Germinal center (tissue), 1 donor: ENCODE results near the gene GLRX5.
"Not testable (repeated sequence)": the region's sequence is repeated elsewhere in the genome, so short reads cannot be mapped to it uniquely, and the experiment has no call there.

Experiments
- DNase-seq: peaks from one replicate; pipeline ENCODE4 v3.0.0; 2012; ENCODE audit warnings: mixed read lengths, low spot score

The GLRX5 gene

DNA sequence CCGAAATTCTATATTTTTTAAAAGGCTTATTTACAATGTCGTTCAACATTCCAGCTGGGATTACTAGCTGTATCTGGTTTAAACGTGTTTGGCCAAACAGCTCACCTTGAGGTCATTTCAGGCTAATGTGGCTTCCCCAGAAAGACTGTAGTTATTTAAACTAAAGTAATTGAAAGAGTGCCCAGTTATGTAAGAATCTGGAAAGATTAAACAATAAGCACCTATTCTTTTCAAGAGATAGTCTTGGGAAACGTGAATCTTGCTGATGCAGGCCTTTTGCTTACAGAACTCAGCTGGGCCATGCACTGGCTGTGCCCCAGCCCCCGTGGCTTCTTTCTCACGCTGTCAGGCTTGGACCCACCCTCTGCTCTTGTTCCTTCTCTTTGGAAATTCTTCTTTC, 24.4 kb downstream of the GLRX5 start:
- no peak for DNase-seq

- DNase-seq = peak; percentile 84
Observed at GRCh38 chr14:95561001-95561412, 26.2 kb downstream of the GLRX5 start.

DNA sequence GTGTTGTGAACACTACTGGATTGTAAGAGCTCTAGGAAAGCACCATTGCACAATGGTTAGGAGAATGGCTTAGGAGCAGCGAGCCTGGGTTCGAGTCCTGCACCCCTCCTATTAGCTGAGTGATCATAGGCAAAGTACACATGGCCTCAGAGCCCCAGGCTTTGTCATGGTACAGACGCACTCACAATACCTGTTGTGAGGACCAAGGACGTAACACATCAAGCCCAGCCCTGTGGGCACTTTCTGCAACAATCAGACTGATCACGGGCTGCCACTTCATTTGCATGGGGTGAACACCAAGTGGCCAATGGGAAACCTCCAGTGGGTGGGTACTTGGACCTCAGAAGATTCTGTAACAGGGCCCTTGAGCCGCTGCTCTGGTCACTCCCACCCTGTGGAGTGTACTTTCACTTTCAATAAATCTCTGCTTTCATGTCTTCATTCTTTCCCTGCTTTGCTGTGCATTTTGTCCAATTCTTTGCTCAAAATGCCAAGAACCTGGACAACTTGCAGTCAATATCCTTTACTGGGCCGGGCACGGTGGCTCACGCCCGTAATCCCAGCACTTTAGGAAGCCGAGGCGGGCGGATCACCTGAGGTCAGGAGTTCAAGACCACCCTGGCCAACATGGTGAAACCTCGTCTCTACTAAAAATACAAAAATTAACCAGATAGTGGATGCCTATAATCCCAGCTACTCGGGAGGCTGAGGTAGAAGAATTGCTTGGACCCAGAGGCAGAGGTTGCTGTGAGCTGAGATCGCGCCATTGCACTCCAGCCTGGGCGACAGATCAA, 28.2 kb downstream of the GLRX5 start:
- no peak for DNase-seq

- DNase-seq = no peak
Observed at GRCh38 chr14:95564060-95564459, 29.2 kb downstream of the GLRX5 start.

DNA sequence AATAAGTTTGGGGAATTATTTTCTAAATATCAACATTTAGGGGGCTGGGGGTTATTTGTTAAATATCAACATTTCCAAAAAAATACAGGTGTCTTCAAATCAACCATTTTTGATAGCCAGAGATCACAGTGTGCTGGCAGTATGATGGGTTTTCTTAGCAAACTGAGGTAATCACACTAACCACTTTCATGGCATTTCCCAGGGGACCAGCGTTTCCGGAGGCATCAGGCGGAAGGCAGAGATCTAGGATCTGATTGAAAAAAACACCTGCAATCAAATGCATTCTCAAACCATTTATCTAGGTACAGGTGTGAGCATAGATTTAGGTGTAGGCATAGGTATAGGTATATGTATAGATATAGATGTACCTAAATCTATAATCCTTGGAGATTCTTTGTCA, 34.6 kb downstream of the GLRX5 start:
- DNase-seq = no peak

- DNase-seq = no peak
Observed at GRCh38 chr14:95573313-95573712, 38.5 kb downstream of the GLRX5 start.

- peak; percentile 26 for DNase-seq
Observed at GRCh38 chr14:95575840-95576473, 41.1 kb downstream of the GLRX5 start.

DNA sequence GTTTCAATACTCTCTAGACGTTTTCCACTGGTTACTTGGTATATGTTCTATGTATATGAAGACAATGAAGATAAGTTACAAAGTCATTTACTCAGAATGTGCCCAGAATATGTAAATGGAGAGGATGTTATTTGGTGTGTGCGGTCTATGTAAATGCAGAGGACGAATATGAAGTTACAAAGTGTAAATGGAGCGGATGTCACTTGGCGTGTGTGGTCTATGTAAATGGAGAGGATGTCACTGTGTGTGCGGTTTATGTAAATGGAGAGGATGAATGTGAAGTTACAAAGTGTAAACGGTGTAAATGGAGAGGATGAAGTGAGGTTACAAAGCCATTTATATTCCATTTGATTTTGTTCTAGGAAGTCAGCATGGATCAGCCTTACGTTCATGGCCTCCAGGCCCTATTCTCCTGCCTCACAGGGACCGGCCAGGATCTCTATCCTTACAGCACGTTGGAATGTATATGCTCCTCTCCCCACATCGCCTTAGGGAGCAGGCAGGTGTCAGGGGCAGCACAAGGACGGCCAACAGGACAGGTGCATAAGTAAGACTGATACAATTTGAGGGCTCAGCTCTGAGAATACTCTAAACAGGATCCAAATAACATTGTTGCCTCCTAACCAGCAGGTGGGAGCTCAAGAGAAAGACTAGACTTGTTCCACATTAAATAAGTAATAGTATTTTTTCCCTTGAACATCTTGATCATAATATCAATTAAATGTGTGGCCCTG, 42.4 kb downstream of the GLRX5 start:
- peak; percentile 72 for DNase-seq

- DNase-seq = no peak
Observed at GRCh38 chr14:95577870-95578269, 43.0 kb downstream of the GLRX5 start.

DNA sequence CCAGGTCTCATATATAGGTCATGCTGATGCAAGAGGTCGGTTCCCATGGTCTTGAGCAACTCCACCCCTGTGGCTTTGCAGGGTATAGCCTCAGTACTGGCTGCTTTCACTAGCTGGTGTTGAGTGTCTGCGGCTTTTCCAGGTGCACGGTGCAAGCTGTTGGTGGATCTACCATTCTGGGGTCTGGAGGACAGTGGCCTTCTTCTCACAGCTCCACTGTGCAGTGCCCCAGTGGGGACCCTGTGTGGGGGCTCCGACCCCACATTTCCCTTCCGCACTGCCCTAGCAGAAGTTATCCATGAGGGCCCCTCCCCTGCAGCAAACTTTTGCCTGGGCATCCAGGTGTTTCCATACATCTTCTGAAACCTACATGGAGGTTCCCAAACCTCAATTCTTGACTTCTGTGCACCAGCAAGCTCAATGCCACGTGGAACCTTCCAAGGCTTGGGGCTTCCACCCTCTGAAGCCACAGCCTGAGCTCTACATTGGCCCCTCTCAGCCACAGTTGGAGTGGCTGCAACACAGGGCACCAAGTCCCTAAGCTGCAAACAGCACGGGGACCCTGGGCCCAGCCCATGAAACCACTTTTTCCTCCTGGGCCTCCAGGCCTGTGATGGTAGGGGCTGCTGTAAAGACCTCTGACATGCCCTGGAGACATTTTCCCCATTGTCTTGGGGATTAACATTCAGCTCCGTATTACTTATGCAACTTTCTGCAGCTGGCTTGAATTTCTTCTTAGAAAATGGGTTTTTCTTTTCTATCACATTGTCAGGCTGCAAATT, 49.2 kb downstream of the GLRX5 start:
- DNase-seq = not testable (repeated sequence)

DNA sequence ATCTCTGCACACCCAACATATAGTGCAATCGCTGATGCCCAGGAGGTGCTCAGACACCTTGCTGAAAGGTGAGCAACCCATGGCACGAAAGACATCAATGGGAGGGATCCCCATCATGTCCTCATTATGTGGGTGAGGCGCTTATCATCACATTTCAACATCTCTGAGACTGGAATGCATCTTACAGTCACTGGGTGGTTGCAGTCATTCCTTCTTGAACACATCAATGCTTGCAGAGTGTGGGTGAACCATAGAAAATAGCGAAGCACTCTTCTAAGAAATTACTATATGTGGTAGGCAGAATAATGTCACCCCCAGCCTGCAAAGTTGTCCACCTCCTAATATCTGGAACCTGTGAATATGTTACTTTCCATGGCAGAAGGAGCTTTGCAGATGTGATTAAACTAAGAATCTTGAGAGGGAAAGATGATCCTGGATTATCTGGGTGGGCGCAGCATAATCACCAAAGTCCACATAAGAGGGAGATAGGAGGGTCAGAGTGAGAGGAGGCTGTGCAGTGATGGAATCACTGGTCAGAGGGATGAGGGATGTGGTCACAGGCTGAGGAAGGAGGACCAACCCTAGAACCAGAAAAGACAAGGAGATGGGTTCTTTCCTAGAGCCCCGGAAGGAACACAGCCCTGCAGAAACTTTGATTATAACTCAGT, 51.2 kb downstream of the GLRX5 start:
- no peak for DNase-seq

DNA sequence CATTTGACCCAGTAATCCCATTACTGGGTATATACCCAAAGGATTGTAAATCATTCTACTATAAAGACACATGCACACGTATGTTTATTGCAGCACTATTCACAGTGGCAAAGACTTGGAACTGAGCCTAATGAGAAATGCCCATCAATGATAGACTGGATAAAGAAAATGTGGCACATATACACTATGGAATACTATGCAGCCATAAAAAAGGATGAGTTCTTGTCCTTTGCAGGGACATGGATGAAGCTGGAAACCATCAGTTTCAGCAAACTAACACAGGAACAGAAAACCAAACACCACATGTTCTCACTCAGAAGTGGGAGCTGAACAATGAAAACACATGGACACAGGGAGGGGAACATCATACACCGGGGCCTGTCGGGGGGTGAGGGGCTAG, 56.3 kb downstream of the GLRX5 start:
- DNase-seq = not testable (repeated sequence)
